Prostate gland (tissue), 2 donors: Measurements from ENCODE around the gene DAGLA. TPM values are rescaled to one million over a fixed set of nuclear protein-coding genes. Genes with fewer than 3 reads are reported as not detected.

Source experiments
- DNase-seq: peaks from one replicate; pipeline ENCODE4 v3.0.0-alpha.2; 2019; ENCODE audit warnings: low spot score
- H3K27ac ChIP-seq, 2 donors: fragments of 200-600 bp; sonication (generic); 2 replicates each; pipeline ENCODE4 v1.5.1; 2017 to 2019
- H3K27me3 ChIP-seq: fragments of 200-600 bp; sonication (generic); replicated peaks from 2 replicates; pipeline ENCODE4 v1.5.1; 2019; ENCODE audit not compliant: insufficient read depth
- H3K36me3 ChIP-seq, 2 donors: fragments of 200-600 bp; sonication (generic); 1 replicate in 1 of 2; 2 replicates in 1 of 2; pipeline versions ENCODE4 v1.5.1 to v1.8.1; 2017 to 2019
- H3K4me1 ChIP-seq: fragments of 200-600 bp; sonication (generic); replicated peaks from 2 replicates; pipeline ENCODE4 v1.5.1; 2019
- H3K4me3 ChIP-seq, 2 donors: fragments of 200-600 bp; sonication (generic); 2 replicates each; pipeline ENCODE4 v1.5.1; 2017 to 2019
- H3K9me3 ChIP-seq: fragments of 200-600 bp; sonication (generic); 2 replicates; pipeline ENCODE4 v1.5.1; 2017
- POLR2A ChIP-seq: fragments of 450-650 bp; IDR thresholded peaks from one replicate; pipeline ENCODE4 v1.6.1; 2016; ENCODE audit warnings: antibody characterized with exemption, mild to moderate bottlenecking
- POLR2AphosphoS5 ChIP-seq: sonication (generic); formaldehyde crosslinking; IDR thresholded peaks from one replicate; pipeline ENCODE4 v1.6.1; 2017; ENCODE audit warnings: antibody characterized with exemption
- WGBS: methylation state at CpG from one replicate; pipeline ENCODE4 v1.1.5; 2018; 5-methylcytosine and 5-hydroxymethylcytosine counted together
- intact Hi-C: fragments of 100-400 bp; cut with DNase I; formaldehyde crosslinking; loops from one replicate; pipeline ENCODE4 v1.14.2; 2022
- total RNA-seq, 2 donors: library from RNA; depleted of rRNA; stranded (reverse); fragments of >200 nt; gene quantifications; one replicate each; pipeline ENCODE4 v1.1.0, GENCODE V29; 2016
- TF ChIP-seq, protein P1 (sequence below), 4 experiments: fragments of 200-600 bp in 2 of 4; fragments of 450-650 bp in 2 of 4; sonication (generic) in 2 of 4; IDR thresholded peaks; 1 replicate in 3 of 4; 2 replicates in 1 of 4; pipeline ENCODE4 v1.5.1; 2016 to 2019; ENCODE audit warnings: antibody characterized with exemption in 4 of 4, mild to moderate bottlenecking in 2 of 4, moderate library complexity in 2 of 4

Gene DAGLA
- total RNA-seq, 2 donors from 2014 or later = 10.8 to 12.2 TPM

DNA sequence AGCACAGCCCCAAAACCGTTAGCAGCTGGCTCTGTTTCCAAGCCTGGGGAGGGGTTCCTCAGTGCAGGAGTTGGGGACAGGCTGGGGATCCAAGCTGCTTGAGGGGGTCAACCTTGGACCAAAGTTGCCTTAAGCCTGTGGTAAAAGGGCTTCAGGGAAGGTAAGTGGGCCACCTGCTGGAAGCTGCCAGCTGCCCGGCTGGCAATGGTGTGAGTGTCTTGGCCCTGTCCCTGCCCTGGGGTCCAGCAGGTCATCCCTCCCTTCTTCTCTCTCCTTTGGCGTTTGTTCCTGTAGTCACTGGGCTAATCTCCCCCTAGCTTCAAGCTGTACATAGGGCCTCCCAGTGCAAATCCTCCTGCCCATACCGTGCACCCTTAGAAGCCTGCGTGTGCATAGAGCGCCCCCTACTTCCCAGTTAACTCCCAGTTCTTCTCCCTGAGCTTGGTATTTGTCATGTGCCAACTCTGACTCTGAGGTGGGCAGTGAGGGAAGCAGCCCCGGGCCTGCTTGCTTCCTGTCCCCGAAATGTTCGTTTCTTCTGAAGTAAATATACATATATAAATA, 107.8 kb downstream of the DAGLA start:
- H3K36me3 ChIP-seq = peaks cover 5 to 21% of the 10 kb centered on the region in 2 donors
- 44% methylated on average over 9 of the region's 9 CpGs for WGBS
- H3K27ac ChIP-seq = no peak overlapping the region

DNA sequence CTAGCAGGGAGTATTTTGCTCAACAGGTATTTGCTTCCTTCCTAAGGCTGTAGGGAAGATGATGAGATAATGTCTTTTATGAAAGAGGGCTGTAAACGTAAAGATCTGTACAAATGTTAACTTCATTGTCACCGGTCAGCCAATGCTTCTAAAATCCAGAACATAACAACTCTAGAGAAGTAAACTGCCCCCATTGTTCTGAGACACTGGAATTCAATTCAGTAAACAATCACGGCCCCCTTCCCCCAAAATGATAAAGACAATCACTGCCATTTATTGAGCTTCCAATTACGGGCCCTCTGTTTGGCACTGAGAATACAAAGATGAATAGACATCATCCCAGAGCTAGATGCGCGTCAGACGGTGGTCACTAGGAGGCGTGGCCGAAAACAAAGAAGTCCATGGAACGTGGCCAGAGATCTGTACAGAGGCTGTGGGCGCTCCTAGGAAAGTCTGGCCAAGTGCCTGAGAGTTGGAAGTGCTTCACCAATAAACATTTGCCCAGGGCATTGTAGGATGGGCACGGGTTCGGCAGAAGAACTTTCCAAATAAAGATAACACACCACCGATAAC, 111.6 kb downstream of the DAGLA start:
- H3K9me3 ChIP-seq = no peaks in the 10 kb centered on the region
- 2% methylated on average over 14 of the region's 14 CpGs for WGBS
- H3K27ac ChIP-seq = peak overlapping the region; percentile 88 to 92
- peaks cover 5 to 11% of the 10 kb centered on the region in 2 donors for H3K36me3 ChIP-seq
- H3K4me1 ChIP-seq = peaks cover 16% of the 10 kb centered on the region
- TF ChIP-seq POLR2A = no peak
- no peak for TF ChIP-seq POLR2AphosphoS5
- TF ChIP-seq, protein P1, sequence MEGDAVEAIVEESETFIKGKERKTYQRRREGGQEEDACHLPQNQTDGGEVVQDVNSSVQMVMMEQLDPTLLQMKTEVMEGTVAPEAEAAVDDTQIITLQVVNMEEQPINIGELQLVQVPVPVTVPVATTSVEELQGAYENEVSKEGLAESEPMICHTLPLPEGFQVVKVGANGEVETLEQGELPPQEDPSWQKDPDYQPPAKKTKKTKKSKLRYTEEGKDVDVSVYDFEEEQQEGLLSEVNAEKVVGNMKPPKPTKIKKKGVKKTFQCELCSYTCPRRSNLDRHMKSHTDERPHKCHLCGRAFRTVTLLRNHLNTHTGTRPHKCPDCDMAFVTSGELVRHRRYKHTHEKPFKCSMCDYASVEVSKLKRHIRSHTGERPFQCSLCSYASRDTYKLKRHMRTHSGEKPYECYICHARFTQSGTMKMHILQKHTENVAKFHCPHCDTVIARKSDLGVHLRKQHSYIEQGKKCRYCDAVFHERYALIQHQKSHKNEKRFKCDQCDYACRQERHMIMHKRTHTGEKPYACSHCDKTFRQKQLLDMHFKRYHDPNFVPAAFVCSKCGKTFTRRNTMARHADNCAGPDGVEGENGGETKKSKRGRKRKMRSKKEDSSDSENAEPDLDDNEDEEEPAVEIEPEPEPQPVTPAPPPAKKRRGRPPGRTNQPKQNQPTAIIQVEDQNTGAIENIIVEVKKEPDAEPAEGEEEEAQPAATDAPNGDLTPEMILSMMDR (IDR thresholded peaks at IDR 0.05) = no peak
- H3K4me3 ChIP-seq = peak overlapping the region; percentile 63 to 77
- intact Hi-C loops = no loop called here
- H3K27me3 ChIP-seq = no peaks in the 10 kb centered on the region
- peak; percentile 33 for DNase-seq

More for the DNA sequence above, 107.8 kb downstream of the DAGLA start:
- peaks cover 9% of the 10 kb centered on the region for H3K4me1 ChIP-seq
- H3K9me3 ChIP-seq = no peaks in the 10 kb centered on the region
- TF ChIP-seq, protein P1 (IDR thresholded peaks at IDR 0.05) = peak in 1 of 4 experiments; percentile 32
- TF ChIP-seq POLR2AphosphoS5 = no peak
- no peak overlapping the region for H3K4me3 ChIP-seq
- no peak for DNase-seq
- no peaks in the 10 kb centered on the region for H3K27me3 ChIP-seq
- intact Hi-C loops = no loop called here

DNA sequence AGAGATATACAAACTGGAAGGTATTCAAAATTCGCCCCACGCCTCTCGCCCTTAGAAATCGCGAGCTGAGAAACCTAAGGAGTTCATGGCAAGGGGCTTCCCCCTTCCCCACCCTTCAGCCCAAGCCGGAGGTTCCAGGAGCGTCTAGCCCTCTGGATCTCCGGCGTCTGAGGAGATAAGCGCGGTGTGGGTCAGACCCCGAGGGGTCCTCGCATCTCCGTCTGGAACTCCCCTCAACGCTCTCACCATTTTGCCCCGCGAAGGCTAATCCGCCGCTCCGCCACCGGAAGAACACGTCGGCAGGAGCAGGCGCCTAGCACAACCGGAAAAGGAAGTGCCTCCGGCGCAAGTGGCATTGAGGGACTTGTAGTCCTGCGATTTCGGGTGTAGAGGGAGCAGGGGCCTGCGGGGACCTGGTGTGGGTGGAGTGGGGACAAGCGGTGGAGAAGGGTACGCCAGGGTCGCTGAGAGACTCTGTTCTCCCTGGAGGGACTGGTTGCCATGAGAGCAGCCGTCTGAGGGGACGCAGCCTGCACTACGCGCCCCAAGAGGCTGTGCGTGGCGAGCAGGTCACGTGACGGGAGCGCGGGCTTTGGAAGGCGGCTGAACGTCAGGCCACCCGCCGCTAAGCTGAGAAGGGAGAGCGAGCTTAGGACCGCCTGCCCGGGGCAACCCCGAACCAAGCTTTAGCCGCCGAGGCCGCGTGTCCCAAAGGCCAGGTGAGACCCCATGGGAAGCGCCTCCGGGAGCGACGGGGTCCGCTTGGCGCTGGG, 112.3 kb downstream of the DAGLA start, which contains the start of the genes FEN1 and TMEM258:
FEN1 (plus strand) TSS at position 602 of the 773 bp plus-strand sequence. CDS start 2,451 bp downstream, outside the sequence.
TMEM258 (minus strand) TSS at position 290 of the 773 bp plus-strand sequence; CDS start at position 249, 41 bp downstream.
- no peaks in the 10 kb centered on the region for H3K9me3 ChIP-seq
- under 1% methylated on average over 61 of the region's 61 CpGs for WGBS
- peak; percentile 84 for DNase-seq
- TF ChIP-seq POLR2A = peak; percentile 43
- TF ChIP-seq POLR2AphosphoS5 = peak; percentile 96
- TF ChIP-seq, protein P1 (IDR thresholded peaks at IDR 0.05) = peak in 2 of 4 experiments; percentile 44 to 46
- H3K27ac ChIP-seq = peak within 1 kb of the TSS; percentile 88 to 92
- no peaks in the 10 kb centered on the region for H3K27me3 ChIP-seq
- H3K36me3 ChIP-seq = peaks cover 4 to 5% of the 10 kb centered on the region in 2 donors
- peaks cover 16% of the 10 kb centered on the region for H3K4me1 ChIP-seq
- intact Hi-C loops = no loop called here
- H3K4me3 ChIP-seq = peak within 1 kb of the TSS; percentile 63 to 77

DNA sequence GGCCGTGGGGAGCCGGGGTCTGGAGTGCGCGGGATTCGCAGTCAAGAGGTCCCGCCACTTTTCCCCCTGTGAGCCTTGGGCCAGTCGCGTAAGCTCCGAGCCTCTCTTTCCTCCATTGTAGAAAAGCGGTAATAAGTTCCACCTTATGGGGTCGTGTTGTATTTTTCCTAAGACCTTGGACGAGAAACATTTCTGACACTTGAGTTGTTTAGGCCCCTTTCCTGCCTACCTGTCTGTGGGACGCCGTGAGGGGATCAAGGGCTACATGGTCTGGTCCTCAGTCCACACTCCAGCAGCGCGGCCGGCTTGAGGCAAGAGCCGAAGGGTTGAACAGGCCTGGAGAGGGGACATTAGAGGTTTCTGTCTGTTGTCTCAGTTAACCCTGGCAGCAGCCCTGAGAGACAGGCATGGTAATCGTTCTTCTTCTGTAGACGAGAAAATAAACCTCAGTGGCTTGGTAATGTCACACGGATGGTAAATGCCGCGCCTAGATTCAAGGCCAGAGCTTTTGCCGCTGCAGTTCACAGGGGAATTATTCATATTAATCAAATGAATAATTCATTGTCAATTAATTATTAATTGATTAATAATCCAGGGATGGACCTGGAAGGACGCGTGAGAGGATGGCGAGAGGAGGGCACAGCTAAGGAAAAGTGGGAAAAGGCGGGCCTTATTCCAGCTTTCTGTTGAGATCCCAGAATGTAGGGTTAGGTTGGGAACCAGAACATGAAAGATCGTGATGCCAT, 113.1 kb downstream of the DAGLA start:
- Histone ChIP-seq H3K9me3 (no peaks in the 10 kb centered on the region), H3K27ac (peak overlapping the region; percentile 88 to 92), H3K4me3 (peak overlapping the region; percentile 63 to 77), H3K4me1 (peaks cover 16% of the 10 kb centered on the region), H3K36me3 (peaks cover under 1 to 5% of the 10 kb centered on the region in 2 donors), H3K27me3 (no peaks in the 10 kb centered on the region)
- WGBS = 2% methylated on average over 29 of the region's 29 CpGs
- TF ChIP-seq, protein P1 (IDR thresholded peaks at IDR 0.05) = no peak
- TF ChIP-seq POLR2A (no peak), POLR2AphosphoS5 (no peak)
- no peak for DNase-seq
- intact Hi-C loops = no loop called here
